ENCODE results near the gene GBP4.

Gene GBP4

DNA sequence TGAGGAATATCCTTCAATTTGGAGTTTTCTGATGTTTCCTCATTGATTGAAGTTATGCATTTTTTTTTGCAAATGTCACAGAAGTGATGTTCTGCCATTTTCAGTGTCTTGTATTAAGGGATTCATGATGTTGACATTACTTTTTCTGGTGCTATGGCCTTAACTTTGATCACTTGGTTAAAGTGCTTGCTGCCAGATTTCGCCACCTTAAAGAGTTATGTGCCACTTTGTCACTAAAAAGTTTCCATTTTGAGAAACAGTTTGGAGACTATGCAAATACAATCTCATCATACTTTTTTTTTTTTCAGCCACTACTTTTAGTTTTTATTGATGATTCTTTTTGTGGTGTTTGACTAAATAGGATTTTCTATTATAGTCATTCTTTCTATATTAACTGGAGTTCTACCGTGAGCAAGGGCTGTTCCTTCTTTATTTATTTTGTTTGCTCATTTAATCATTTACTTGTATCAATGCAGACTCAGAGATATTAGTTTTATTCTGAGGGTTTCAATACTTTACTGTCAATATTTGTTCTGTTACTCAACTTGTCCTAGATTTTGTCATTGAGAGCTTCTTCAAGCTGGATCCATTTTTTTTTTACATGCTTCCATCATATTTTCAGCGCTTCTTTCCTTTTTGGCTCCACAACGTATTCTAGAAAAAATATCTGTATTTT lies 26.1 kb downstream of the GBP4 start:
- no peak for DNase-seq

DNA sequence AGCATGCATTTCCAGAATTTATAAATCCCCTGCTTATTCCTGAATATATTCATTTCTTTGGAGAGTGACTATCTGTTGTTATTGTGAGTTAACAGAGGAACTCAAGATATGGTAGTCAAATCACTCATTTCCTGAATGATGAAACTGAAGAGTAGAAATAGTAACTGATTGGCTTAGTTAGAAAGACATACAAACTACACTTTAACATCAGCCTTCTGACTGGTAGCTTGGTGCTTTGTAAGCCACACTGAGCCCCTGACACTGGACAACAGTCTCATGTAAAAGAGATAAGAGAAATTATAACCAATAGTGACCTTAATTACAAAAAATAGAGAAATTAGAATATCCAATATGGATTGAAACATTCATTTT lies 27.7 kb downstream of the GBP4 start:
- no peak for DNase-seq

DNA sequence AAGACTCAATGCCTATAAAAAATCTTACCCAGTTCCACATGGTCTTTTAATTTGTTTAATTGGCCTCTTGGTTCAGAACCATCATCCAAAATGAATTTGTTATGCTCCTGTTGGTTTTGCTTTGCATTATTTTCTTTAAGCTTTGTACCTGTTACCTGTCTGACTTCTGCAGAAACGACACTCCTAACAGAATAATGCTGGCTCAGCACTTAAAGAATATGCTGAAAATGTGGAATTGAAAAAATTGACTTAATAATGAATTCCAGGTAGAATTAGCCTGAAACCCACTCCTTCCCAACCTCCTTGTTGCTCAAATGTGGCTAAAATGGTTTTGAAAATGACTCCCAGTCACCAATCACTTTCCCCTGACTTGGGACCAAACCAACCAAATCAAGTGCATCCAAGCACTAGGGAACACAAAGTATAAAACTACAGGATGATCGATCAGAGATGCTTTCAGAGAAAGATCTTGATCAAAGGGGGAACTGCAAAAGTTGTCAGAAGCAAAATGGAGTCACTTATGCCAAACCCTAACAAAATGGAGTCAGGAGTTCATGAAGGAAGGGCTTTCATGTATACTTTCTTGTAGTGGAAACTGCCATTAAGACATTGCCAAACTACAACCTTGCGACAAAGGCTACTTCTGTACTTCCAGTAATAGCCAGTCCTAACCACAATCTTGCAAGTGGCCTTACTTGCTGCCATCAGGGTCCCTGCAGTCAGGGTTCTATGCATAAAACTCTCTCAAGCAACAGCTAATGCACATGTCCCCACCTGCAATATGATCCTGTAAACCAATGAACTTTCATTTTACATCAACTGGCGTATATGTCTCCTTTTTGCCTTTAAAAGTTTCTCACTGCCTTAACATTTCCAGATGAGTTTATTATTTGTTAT lies 28.3 kb downstream of the GBP4 start:
- no peak for DNase-seq

DNA sequence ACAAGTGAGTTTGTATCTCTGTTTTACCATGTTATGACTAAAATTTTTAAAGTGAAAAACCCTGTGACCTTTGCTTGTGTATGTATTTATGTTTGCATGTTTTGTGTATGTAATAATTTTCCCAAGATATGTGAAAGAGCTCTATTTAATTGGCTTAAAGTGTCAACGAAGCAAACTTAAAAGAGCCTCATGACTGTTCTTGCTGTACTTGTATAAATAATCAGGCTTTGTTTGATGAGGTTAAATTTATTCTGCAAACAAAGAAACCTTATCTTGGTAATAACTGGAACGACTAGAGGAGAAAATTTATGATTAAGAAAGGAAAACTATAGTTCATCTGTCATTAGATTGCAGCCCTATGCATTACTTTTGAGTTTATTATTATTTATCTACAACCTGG lies 29.6 kb downstream of the GBP4 start:
- DNase-seq = no peak

DNA sequence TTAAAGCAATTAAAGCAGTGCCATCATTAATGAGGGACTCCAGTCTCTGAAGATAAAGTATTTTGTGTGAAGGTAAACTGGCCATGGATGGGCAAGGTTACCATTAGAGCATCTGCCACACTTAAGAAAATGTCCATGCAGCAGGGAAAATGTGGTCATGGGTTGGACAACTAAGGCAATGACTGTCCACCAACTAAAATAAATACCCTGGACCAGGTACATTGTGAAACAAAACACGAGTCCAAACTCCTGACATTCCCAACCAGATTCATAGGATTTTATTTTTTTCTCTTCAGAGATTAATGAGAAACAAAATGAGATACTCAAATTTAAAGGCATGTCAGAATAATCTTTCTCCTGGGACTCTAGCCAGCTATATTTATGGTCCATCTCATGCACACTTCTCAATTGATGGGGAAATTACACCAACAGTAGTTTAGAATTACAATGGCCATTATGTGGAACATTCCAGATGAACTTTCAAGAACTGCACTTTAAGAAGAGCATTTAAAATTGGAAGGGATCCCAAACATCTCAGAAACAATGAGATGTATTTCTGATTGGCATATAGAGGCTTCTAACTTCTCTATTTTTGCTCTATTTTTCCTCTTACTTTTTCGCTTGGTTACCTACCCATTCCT lies 31.0 kb downstream of the GBP4 start:
- DNase-seq = no peak

- DNase-seq = no peak
These were observed 32.0 kb downstream of the GBP4 start for GRCh38 chr1:89166705-89167104.

- no peak for DNase-seq
These were observed 32.9 kb downstream of the GBP4 start for GRCh38 chr1:89165811-89166210.

- DNase-seq = no peak
These were observed 47.7 kb downstream of the GBP4 start for GRCh38 chr1:89151047-89151446.

GRCh38 chr1:89149976-89150375 lies 48.8 kb downstream of the GBP4 start:
- no peak for DNase-seq

GRCh38 chr1:89149229-89149628 lies 49.5 kb downstream of the GBP4 start:
- peak in 18 of 56 donors; percentile 2 to 43 (median 12) for DNase-seq

GRCh38 chr1:89147678-89148658 lies 50.8 kb downstream of the GBP4 start:
- DNase-seq = no peak

DNA sequence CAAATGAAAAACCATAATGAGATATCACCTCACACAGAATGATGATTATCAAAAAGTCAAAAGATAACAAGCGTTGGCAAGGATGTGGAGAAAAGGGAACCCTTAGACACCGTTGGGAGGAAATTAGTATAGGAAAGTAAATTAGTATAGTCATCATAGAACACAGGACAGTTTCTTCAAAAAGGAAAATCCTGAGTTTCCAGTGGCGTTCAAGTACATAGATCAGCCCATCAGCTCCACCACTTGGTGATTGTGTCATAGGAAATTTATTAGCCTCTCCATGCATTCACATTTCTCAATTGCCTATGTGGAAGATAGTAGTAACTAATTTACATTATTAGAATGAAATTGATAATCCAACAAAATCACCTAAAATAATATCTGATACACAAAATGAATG lies 52.0 kb downstream of the GBP4 start:
- DNase-seq = no peak

- no peak for DNase-seq
These were observed 55.3 kb downstream of the GBP4 start for GRCh38 chr1:89143484-89143883.

GRCh38 chr1:89142160-89142559 lies 56.6 kb downstream of the GBP4 start:
- no peak for DNase-seq

DNA sequence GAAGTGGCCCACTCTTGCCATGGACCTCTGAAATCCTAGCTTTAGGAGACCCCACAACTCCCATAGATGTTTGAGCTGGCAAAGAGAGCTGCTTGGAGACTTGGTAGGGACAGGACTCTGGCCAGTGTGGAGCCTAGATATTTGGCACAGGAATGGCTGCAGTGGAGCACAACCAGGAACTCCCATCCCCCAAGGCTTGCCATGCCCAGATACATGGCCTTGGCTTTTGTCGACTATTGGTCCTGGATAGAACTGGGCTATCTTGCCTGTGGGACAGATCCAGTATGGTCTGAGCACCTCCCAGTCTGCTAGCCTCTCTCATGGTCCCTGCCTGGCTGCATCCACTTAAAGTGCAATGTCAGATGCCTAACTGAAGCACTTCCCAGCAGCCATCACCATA lies 65.0 kb downstream of the GBP4 start:
- DNase-seq = no peak
